Measurements from ENCODE around the gene C16orf74.

DNA sequence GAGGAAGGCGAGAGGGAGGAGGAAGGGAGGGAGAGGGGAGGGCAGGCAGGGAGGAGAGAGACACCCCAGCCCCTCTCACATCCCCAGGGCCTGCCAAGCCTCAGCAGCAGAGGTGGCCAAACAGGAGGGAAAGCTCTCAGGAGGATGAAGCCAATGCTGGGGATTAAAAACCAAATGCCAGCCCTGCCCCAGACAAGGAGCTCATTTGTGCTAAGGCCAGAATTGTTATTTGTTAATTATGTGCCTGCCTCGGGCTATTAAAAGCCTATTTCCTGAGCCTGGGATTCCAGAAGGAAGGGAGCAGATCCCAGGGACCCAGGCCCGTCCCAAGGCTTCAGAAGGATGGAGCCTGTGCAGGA lies 34.2 kb downstream of the C16orf74 start:
- TF ChIP-seq, protein P1, sequence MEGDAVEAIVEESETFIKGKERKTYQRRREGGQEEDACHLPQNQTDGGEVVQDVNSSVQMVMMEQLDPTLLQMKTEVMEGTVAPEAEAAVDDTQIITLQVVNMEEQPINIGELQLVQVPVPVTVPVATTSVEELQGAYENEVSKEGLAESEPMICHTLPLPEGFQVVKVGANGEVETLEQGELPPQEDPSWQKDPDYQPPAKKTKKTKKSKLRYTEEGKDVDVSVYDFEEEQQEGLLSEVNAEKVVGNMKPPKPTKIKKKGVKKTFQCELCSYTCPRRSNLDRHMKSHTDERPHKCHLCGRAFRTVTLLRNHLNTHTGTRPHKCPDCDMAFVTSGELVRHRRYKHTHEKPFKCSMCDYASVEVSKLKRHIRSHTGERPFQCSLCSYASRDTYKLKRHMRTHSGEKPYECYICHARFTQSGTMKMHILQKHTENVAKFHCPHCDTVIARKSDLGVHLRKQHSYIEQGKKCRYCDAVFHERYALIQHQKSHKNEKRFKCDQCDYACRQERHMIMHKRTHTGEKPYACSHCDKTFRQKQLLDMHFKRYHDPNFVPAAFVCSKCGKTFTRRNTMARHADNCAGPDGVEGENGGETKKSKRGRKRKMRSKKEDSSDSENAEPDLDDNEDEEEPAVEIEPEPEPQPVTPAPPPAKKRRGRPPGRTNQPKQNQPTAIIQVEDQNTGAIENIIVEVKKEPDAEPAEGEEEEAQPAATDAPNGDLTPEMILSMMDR (IDR thresholded peaks at IDR 0.05): no peak
- no peak for TF ChIP-seq POLR2A (IDR thresholded peaks at IDR 0.05)
